ENCODE measurements around the gene TMEM108.

TMEM108 gene

GRCh38 chr3:133121450-133121849 lies 83.3 kb downstream of the TMEM108 start:
- no peak for DNase-seq

- DNase-seq = peak; percentile 27
Measured at GRCh38 chr3:133123636-133124035, 85.4 kb downstream of the TMEM108 start.

- peak; percentile 89 for DNase-seq
Measured at GRCh38 chr3:133124511-133124910, 86.3 kb downstream of the TMEM108 start.

- peak; percentile 15 for DNase-seq
Measured at GRCh38 chr3:133125171-133125570, 87.0 kb downstream of the TMEM108 start.

- DNase-seq = no peak
Measured at GRCh38 chr3:133125802-133126201, 87.6 kb downstream of the TMEM108 start.

DNA sequence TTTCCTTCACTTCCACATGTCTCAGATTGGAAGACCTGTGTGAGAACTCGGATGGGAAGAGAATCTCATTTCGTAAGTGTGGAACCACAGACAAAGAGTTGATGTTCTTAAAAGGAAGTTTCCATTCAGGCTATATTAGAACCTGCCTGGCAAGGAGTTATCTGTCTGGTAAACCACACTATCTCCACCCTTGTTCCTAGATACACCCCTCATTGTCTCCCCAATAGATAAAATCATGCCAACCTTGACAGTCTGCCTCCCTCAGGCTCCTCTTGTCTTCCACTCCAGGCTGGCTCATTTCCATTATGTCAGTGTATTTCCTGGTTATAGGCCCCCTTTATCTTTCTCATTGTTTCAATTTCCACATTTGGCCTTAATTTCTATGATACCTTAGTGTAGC lies 89.2 kb downstream of the TMEM108 start:
- no peak for DNase-seq

DNA sequence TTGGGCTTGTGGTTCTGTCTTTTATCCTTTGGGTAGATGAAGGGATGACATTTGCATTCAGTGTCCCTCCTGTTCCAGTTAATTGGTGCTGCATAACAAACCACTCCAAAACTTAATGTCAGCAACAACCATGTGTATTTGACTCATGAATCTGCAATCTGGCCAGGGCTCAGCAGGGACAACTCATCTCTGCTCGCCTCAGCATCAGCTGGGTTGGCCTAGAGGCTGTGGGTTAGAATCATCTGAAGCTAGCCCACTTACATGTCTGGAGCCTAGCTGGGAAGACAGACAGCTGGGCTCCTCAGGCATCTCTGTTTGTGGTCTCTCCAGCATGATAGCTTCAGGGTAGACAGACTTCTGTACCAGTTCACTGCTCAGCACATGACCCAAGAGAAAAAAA lies 92.0 kb downstream of the TMEM108 start:
- DNase-seq = no peak

GRCh38 chr3:133135306-133135705 lies 97.1 kb downstream of the TMEM108 start:
- no peak for DNase-seq

DNA sequence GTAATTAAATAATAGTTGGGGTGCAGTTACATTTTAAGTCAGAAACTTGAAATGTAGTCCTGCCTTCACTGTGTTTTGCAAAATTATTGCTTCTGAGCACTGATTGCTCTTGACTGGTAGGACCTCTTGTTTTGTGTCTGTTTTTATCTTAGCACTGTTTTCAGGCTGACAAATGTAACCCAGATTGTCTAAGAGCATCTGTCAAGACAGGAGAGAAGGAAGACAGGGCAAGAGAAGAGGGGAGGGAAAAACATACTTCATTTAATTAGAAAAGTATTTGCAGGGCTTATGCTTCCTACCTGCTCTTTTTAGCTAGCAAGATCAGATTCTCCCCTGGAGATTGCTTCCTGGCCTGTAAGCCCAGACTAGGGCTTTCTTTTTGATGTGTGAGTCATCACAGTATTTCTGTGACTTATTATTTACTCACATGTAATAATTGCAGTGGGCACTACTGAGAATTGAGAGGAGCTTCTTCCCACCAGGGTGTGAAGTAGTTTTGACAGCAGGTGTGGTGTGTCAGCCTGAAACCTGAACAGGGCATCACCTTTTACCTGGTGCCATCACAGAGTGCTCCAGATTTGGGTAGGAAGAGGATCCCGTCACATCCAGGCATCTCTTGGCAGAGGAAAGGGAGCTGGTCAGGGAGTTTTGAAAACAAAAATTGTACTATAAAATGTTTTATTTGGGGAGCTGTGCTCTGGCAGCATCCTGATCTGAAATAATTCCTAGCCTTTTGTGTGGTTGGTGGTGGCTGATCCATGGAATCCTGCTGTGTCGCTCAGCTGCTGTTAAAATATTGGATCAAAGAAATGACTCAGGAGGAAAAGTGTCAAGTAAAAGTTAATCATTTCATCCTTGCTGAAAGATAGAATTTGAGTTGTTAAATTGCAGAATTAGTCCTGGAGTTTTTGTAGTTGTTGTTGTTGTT lies 98.2 kb downstream of the TMEM108 start:
- DNase-seq = no peak

GRCh38 chr3:133137042-133137996 lies 99.1 kb downstream of the TMEM108 start:
- no peak for DNase-seq

GRCh38 chr3:133138017-133138416 lies 99.8 kb downstream of the TMEM108 start:
- DNase-seq = no peak

GRCh38 chr3:133152056-133152455 lies 113.9 kb downstream of the TMEM108 start:
- DNase-seq = no peak

DNA sequence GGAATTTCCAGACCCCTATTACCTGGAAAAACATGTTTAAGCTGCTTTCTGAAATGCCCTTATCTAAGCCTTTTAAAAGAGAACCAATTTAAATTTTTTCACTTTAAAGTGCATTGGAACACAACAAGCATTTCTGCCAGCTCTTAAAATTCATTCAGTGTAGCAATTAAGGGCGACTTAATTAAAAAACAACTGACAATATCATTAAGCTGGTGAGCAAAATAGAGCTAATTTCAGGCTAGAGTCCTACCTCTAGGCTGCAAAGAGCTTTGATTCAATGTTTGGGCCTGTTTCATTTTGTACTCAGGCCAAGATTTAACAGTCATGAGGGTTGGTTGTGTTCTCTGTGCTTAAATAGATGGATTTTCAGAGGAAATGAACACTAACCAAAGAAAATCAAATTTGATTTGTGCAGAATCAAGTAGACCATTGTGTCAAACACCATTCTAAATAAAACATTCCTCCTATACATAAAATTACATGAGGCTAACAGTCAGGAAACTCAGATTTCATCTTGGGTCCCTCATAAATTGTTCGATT lies 114.6 kb downstream of the TMEM108 start:
- DNase-seq = no peak

- DNase-seq = peak; percentile 25
Measured at GRCh38 chr3:133153382-133153781, 115.2 kb downstream of the TMEM108 start.

DNA sequence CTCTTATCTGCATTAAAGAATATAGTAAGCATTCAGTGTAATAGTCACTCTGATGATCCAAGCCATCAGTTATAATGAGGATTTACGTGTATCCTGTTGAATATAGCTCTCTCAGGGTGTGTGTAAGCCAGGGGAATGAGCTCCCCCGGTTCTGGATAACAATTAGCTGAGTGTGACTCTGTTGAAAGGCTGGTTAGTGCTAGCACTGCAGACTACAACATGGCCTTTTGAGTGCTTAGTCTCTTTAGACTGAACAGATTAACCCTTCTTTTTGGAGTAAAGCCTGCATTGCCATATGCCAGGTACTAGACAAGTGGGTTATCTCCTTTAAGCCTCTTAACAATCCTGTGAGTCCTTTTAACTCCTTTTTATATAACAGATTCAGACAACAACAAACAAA lies 119.5 kb downstream of the TMEM108 start:
- DNase-seq = no peak

DNA sequence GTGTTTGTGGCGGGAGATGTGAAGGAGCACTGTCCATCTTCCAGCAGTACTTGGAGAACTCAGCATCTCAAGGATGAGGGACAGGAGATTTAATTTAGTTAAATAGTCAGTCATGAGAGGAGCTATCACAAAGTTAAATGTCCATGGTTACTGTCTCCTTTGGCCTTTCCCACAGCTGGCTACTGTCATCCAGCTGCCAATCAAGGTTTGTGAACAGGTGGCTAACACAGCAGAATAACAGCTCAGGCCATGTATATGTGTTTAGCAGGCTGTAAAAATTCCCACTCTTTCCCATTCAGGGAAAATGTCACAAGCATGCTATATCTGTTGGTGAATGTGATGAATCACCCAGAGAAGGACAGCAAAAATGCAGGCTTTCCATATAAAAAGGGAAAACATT lies 120.5 kb downstream of the TMEM108 start:
- no peak for DNase-seq

DNA sequence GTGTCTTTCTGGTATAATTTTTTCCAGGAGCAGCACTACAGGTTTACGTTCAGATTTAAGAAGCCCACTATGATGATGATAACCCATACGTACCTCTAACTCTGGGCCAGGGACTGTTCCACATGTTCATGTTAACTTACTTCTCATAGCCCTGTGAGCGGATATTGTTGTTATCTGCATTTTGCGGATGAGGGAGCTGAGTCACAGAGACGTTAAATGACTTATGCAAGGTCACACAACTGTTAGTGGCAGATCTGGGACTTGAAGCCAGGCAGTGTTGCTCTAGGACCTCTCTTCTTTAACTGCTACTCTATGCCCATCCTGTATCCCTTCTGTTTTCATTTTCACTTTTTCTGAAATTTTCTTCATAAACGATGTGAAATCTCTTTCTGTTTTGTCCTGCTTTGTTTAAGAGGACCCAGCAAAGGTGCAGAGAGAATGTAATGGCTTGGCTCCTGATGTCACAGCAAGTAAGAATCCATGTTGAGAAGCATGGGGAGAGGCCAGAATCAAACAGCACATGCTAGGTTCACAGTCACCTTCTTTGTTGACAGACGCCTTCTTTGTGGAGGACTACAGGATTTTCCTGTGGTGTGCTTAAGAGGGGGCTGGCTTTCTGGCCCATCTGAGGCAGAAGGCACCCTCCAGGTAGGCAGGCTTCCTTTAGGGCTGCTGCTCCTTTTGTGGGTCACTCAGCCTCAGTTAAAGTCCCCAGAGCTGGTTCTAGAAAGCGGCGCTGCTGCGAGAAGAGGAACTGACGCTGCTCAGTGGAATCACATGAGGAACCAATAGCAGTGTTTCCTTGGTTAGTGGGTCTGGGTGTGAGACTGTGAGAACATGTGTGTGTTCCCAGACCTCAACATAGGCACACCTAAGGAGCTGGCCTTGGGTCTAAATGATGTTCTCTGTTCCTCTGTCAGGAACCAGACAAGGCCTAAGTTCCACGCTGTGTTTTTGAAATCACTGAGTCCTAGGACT lies 121.6 kb downstream of the TMEM108 start:
- peak; percentile 28 for DNase-seq

- DNase-seq = no peak
Measured at GRCh38 chr3:133161656-133162055, 123.5 kb downstream of the TMEM108 start.

- no peak for DNase-seq
Measured at GRCh38 chr3:133162265-133162664, 124.1 kb downstream of the TMEM108 start.

DNA sequence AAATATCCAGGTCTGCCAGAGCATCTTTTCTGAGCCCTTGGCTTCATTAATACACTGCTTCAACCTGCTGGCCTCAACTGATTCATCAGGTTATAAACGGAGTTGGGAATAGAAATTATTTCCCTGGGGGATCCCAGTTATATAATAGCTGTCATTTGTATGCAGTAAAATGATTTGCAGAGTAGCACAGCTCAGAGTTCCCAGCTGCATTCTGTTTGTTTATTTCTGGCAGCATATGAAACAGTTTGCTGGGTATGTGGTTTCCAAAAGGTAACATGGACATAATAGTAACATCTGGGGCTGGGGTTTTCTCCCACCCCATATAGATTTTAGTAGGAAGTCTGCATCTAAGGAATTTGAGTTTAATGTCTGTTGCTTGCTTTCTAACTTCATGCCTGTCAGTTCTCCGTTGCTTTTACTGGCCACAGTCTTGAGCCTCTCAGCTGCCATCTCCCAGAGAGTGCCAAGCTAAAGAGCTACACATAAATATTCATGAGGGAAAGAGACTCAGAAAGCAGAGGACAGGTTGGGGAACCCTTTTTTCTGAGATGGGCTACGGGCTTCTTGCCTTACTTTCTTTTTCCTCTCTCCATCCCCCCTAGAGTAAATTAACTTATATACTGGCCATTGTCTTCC lies 124.6 kb downstream of the TMEM108 start:
- no peak for DNase-seq

GRCh38 chr3:133167340-133168024 lies 129.3 kb downstream of the TMEM108 start:
- DNase-seq = no peak

All from hematopoietic multipotent progenitor cell treated with erythropoietin and hydrocortisone succinate and interleukin-3 and kit ligand, for 4 days (in vitro differentiated cells).